Measurements from ENCODE around the gene CNBP. TPM values are rescaled to one million over a fixed set of nuclear protein-coding genes. Genes with fewer than 3 reads are reported as not detected.
A peak's percentile ranks its signal among the peaks of the same experiment; 100 is the strongest.

The CNBP gene
- total RNA-seq, 1 donor from 2014 or later, result 227 TPM

- TF ChIP-seq, protein P1, sequence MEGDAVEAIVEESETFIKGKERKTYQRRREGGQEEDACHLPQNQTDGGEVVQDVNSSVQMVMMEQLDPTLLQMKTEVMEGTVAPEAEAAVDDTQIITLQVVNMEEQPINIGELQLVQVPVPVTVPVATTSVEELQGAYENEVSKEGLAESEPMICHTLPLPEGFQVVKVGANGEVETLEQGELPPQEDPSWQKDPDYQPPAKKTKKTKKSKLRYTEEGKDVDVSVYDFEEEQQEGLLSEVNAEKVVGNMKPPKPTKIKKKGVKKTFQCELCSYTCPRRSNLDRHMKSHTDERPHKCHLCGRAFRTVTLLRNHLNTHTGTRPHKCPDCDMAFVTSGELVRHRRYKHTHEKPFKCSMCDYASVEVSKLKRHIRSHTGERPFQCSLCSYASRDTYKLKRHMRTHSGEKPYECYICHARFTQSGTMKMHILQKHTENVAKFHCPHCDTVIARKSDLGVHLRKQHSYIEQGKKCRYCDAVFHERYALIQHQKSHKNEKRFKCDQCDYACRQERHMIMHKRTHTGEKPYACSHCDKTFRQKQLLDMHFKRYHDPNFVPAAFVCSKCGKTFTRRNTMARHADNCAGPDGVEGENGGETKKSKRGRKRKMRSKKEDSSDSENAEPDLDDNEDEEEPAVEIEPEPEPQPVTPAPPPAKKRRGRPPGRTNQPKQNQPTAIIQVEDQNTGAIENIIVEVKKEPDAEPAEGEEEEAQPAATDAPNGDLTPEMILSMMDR (IDR thresholded peaks at IDR 0.05; ENCODE audit: insufficient read depth, low read depth, low read length), result no peak
- no peak for TF ChIP-seq EZH2 (IDR thresholded peaks at IDR 0.05; ENCODE audit: insufficient read depth, low read length)
- FAIRE-seq (no peak), DNase-seq (ENCODE audit: low read depth) (no peak)
- Histone ChIP-seq H3K9ac (ENCODE audit: low read length) (no peak overlapping the region), H3K79me2 (ENCODE audit: insufficient read depth, low read length) (no peaks in the 10 kb centered on the region), H3K4me2 (ENCODE audit: low read length) (no peak overlapping the region), H3K27me3 (ENCODE audit: insufficient read depth, low read length) (no peaks in the 10 kb centered on the region), H3K27ac (ENCODE audit: low read depth, low read length) (no peak overlapping the region), H3K9me3 (ENCODE audit: insufficient read depth, low read depth, low read length) (no peaks in the 10 kb centered on the region), H3K36me3 (ENCODE audit: insufficient read depth, low read length) (no peaks in the 10 kb centered on the region), H3K4me3 (ENCODE audit: insufficient read depth, low read depth, low read length) (no peak overlapping the region), H4K20me1 (ENCODE audit: insufficient read depth, low read length) (no peaks in the 10 kb centered on the region), H2AFZ (ENCODE audit: low read depth, low read length) (no peak overlapping the region), H3K4me1 (ENCODE audit: insufficient read depth, low read length) (no peaks in the 10 kb centered on the region)
- Mint-ChIP-seq H3K4me1 (ENCODE audit: low read depth, unreplicated experiment) (no peaks in the 10 kb centered on the region), H3K36me3 (ENCODE audit: low read depth, unreplicated experiment) (no peaks in the 10 kb centered on the region), H3K27me3 (ENCODE audit: low read depth, unreplicated experiment) (peaks cover 13% of the 10 kb centered on the region), H3K4me3 (ENCODE audit: unreplicated experiment) (no peak overlapping the region), H3K27ac (ENCODE audit: unreplicated experiment) (no peak overlapping the region), H3K9me3 (ENCODE audit: unreplicated experiment) (no peaks in the 10 kb centered on the region)
Observed at GRCh38 chr3:129218742-129219141, 35.0 kb upstream of the CNBP start.

DNA sequence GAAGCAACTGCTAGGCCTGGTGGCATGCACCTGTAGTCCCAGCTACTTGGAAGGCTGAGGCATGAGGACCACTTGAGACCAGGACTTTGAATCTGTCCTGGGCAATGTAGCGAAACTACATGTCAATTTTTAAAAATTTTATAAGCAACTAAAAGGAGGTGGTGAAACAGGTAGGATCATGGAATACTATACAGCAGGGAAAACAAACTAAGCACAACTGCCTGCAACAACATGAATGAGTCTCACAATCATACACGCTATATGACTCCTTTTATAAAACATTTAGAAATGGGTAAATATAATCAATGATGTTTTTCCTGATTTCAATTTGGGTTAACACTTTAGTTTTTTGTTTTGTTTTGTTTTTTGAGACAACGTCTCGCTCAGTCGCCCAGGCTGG is 29.5 kb upstream of the CNBP start:
- Mint-ChIP-seq H3K36me3 (ENCODE audit: low read depth, unreplicated experiment) (no peaks in the 10 kb centered on the region), H3K27ac (ENCODE audit: unreplicated experiment) (no peak overlapping the region), H3K4me3 (ENCODE audit: unreplicated experiment) (no peak overlapping the region), H3K9me3 (ENCODE audit: unreplicated experiment) (no peaks in the 10 kb centered on the region), H3K27me3 (ENCODE audit: low read depth, unreplicated experiment) (peaks cover 3% of the 10 kb centered on the region), H3K4me1 (ENCODE audit: low read depth, unreplicated experiment) (peaks cover 8% of the 10 kb centered on the region)
- H3K27me3 ChIP-seq (ENCODE audit: insufficient read depth, low read length), result no peaks in the 10 kb centered on the region
- no peaks in the 10 kb centered on the region for H3K79me2 ChIP-seq (ENCODE audit: insufficient read depth, low read length)
- H3K9me3 ChIP-seq (ENCODE audit: insufficient read depth, low read depth, low read length), result no peaks in the 10 kb centered on the region
- TF ChIP-seq, protein P1 (IDR thresholded peaks at IDR 0.05; ENCODE audit: insufficient read depth, low read depth, low read length), result no peak
- no peak for TF ChIP-seq EZH2 (IDR thresholded peaks at IDR 0.05; ENCODE audit: insufficient read depth, low read length)
- peaks cover 10% of the 10 kb centered on the region for H3K4me1 ChIP-seq (ENCODE audit: insufficient read depth, low read length)
- DNase-seq (ENCODE audit: low read depth) (no peak), FAIRE-seq (no peak)
- no peak overlapping the region for H3K4me2 ChIP-seq (ENCODE audit: low read length)
- no peaks in the 10 kb centered on the region for H3K36me3 ChIP-seq (ENCODE audit: insufficient read depth, low read length)
- H3K4me3 ChIP-seq (ENCODE audit: insufficient read depth, low read depth, low read length), result no peak overlapping the region
- no peak overlapping the region for H3K27ac ChIP-seq (ENCODE audit: low read depth, low read length)
- no peaks in the 10 kb centered on the region for H4K20me1 ChIP-seq (ENCODE audit: insufficient read depth, low read length)
- no peak overlapping the region for H2AFZ ChIP-seq (ENCODE audit: low read depth, low read length)
- no peak overlapping the region for H3K9ac ChIP-seq (ENCODE audit: low read length)

DNA sequence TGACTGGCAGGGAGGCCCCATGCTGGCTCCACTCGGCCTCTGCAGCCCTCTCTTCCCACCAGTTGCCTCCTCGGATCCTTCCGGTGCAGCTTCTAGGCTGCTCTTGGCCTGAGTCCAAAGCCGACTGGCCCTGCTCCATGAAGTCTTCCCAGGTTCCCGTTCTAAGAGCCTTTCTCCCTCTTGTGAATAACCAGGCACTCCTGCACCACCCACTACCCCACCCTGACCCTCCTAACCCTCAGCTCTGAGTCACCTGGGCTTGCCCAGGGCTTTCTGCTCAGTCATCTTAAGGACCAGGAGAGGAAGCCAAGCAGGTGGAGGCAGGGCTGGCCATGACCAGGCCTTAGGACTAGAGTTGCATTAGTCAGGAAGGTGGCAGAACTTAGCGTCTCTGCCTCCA is 28.1 kb upstream of the CNBP start:
- Mint-ChIP-seq H3K27me3 (ENCODE audit: low read depth, unreplicated experiment) (no peaks in the 10 kb centered on the region), H3K9me3 (ENCODE audit: unreplicated experiment) (no peaks in the 10 kb centered on the region), H3K27ac (ENCODE audit: unreplicated experiment) (no peak overlapping the region), H3K36me3 (ENCODE audit: low read depth, unreplicated experiment) (no peaks in the 10 kb centered on the region), H3K4me3 (ENCODE audit: unreplicated experiment) (no peak overlapping the region), H3K4me1 (ENCODE audit: low read depth, unreplicated experiment) (peaks cover 8% of the 10 kb centered on the region)
- TF ChIP-seq, protein P1 (IDR thresholded peaks at IDR 0.05; ENCODE audit: insufficient read depth, low read depth, low read length), result no peak
- TF ChIP-seq EZH2 (IDR thresholded peaks at IDR 0.05; ENCODE audit: insufficient read depth, low read length), result no peak
- peak overlapping the region; percentile 71 for H3K4me2 ChIP-seq (ENCODE audit: low read length)
- H3K27ac ChIP-seq (ENCODE audit: low read depth, low read length), result no peak overlapping the region
- H2AFZ ChIP-seq (ENCODE audit: low read depth, low read length), result peak overlapping the region; percentile 71
- no peak overlapping the region for H3K9ac ChIP-seq (ENCODE audit: low read length)
- no peaks in the 10 kb centered on the region for H3K79me2 ChIP-seq (ENCODE audit: insufficient read depth, low read length)
- no peak for FAIRE-seq
- no peak overlapping the region for H3K4me3 ChIP-seq (ENCODE audit: insufficient read depth, low read depth, low read length)
- H4K20me1 ChIP-seq (ENCODE audit: insufficient read depth, low read length), result no peaks in the 10 kb centered on the region
- H3K9me3 ChIP-seq (ENCODE audit: insufficient read depth, low read depth, low read length), result no peaks in the 10 kb centered on the region
- no peaks in the 10 kb centered on the region for H3K27me3 ChIP-seq (ENCODE audit: insufficient read depth, low read length)
- no peaks in the 10 kb centered on the region for H3K36me3 ChIP-seq (ENCODE audit: insufficient read depth, low read length)
- peak; percentile 84 for DNase-seq (ENCODE audit: low read depth)
- H3K4me1 ChIP-seq (ENCODE audit: insufficient read depth, low read length), result peaks cover 10% of the 10 kb centered on the region
